Keratinocyte (primary cell): Measurements from ENCODE around the gene TIAL1. TPM values are rescaled to one million over a fixed set of nuclear protein-coding genes. Genes with fewer than 3 reads are reported as not detected.

Experiments used
- DNase-seq: peaks from one replicate; pipeline ENCODE4 v3.0.0-alpha.2; 2011; ENCODE audit warnings: low read depth, missing footprints, low spot score
- FAIRE-seq: peaks from 2 replicates; lab custom pipeline; 2011; peaks lifted over from hg19 to GRCh38; lab: Jason Lieb, UNC
- H2AFZ ChIP-seq: 2 replicates; pipeline ENCODE4 v1.6.0; 2012; ENCODE audit warnings: low read length, control low read depth, inconsistent platforms; ENCODE audit not compliant: control insufficient read depth
- H3K27ac ChIP-seq: 2 replicates; pipeline ENCODE4 v1.5.1; 2011; ENCODE audit warnings: low read length; ENCODE audit not compliant: control insufficient read depth, insufficient read depth
- H3K27me3 ChIP-seq: 3 replicates; pipeline ENCODE4 v1.6.0; 2011; ENCODE audit warnings: low read length; ENCODE audit not compliant: control insufficient read depth, insufficient read depth; ENCODE audit errors: extremely low read depth
- H3K36me3 ChIP-seq, 2 experiments: 2 replicates in 1 of 2; 3 replicates in 1 of 2; pipeline ENCODE4 v1.5.1; 2011; ENCODE audit warnings: low read length in 2 of 2, mild to moderate bottlenecking in 1 of 2; ENCODE audit not compliant: control insufficient read depth in 2 of 2, insufficient read depth in 2 of 2; ENCODE audit errors: extremely low read depth in 1 of 2
- H3K4me1 ChIP-seq: 3 replicates; pipeline ENCODE4 v1.5.1; 2011; ENCODE audit warnings: low read length; ENCODE audit not compliant: control insufficient read depth, insufficient read depth; ENCODE audit errors: extremely low read depth
- H3K4me2 ChIP-seq: 3 replicates; pipeline ENCODE4 v1.6.0; 2011; ENCODE audit warnings: low read depth, low read length; ENCODE audit not compliant: control insufficient read depth, insufficient read depth; ENCODE audit errors: extremely low read depth
- H3K4me3 ChIP-seq, 3 experiments: fragments of 200-600 bp in 1 of 3; sonication (generic) in 1 of 3; 2 replicates in 2 of 3; 3 replicates in 1 of 3; pipeline ENCODE4 v1.5.1; 2011 to 2016; ENCODE audit warnings: low read length in 3 of 3, mild to moderate bottlenecking in 3 of 3, control low read depth in 2 of 3, inconsistent platforms in 1 of 3, low read depth in 1 of 3, mixed read lengths in 1 of 3, mixed run types in 1 of 3, moderate library complexity in 1 of 3; ENCODE audit not compliant: control insufficient read depth in 2 of 3, insufficient read depth in 2 of 3; ENCODE audit errors: extremely low read depth in 1 of 3
- H3K79me2 ChIP-seq: 2 replicates; pipeline ENCODE4 v1.6.0; 2012; ENCODE audit warnings: low read length; ENCODE audit not compliant: control insufficient read depth, insufficient read depth
- H3K9ac ChIP-seq: 3 replicates; pipeline ENCODE4 v1.6.0; 2011; ENCODE audit warnings: low read length; ENCODE audit not compliant: control insufficient read depth, insufficient read depth; ENCODE audit errors: extremely low read depth
- H3K9me1 ChIP-seq: 3 replicates; pipeline ENCODE4 v1.6.0; 2011; ENCODE audit warnings: low read length; ENCODE audit not compliant: control insufficient read depth, insufficient read depth; ENCODE audit errors: extremely low read depth
- H3K9me3 ChIP-seq: 2 replicates; pipeline ENCODE4 v1.5.1; 2012; ENCODE audit warnings: low read depth, low read length; ENCODE audit not compliant: control insufficient read depth
- H4K20me1 ChIP-seq: 3 replicates; pipeline ENCODE4 v1.6.0; 2011; ENCODE audit warnings: low read length; ENCODE audit not compliant: control insufficient read depth, insufficient read depth; ENCODE audit errors: extremely low read depth
- EZH2 ChIP-seq: IDR thresholded peaks from one replicate; pipeline ENCODE4 v1.6.1; 2012; ENCODE audit warnings: inconsistent platforms, mild to moderate bottlenecking, low read length, moderate library complexity
- dilution Hi-C: fragments of 300-500 bp; cut with MboI; formaldehyde crosslinking; loops from one replicate; pipeline ENCODE4 v1.7.0; 2020; ENCODE audit warnings: low sequenced_read_pairs; ENCODE audit not compliant: extremely low pct_ligation_motif_present
- polyA plus RNA-seq, 5 experiments: library from polyadenylated mRNA; depleted of rRNA in 3 of 5; stranded (reverse) in 3 of 5; stranded (forward) in 1 of 5; unstranded in 1 of 5; fragments of >200 nt; gene quantifications; 1 replicate in 1 of 5; 2 replicates in 3 of 5; 3 replicates in 1 of 5; pipeline versions ENCODE4 v1.2.1 to v1.2.3, GENCODE V29; 2011 to 2012; ENCODE audit warnings: missing spikeins in 2 of 5, low read depth in 1 of 5, low replicate concordance in 1 of 5
- TF ChIP-seq, protein P1 (sequence below), 3 experiments: IDR thresholded peaks in 1 of 3; conservative IDR thresholded peaks in 1 of 3; optimal IDR thresholded peaks in 1 of 3; 2 replicates in 2 of 3; 3 replicates in 1 of 3; pipeline versions ENCODE3 to v1.5.1; 2011; ENCODE audit warnings: low read length in 3 of 3, mild to moderate bottlenecking in 3 of 3, moderate library complexity in 2 of 3, control low read depth in 1 of 3, inconsistent platforms in 1 of 3; ENCODE audit not compliant: insufficient read depth in 2 of 3; ENCODE audit errors: extremely low read depth in 1 of 3

Gene TIAL1
- polyA plus RNA-seq, 1 donor (not counting 4 experiments of a cell fraction or from before 2014, with no cell fraction given) = 117 TPM

GRCh38 chr10:119578355-119578754 lies 18.4 kb downstream of the TIAL1 start:
- Histone ChIP-seq H3K4me1 (peaks cover 4% of the 10 kb centered on the region), H3K4me3 (no peak overlapping the region), H3K9me3 (no peaks in the 10 kb centered on the region), H4K20me1 (no peaks in the 10 kb centered on the region), H2AFZ (no peak overlapping the region), H3K27ac (no peak overlapping the region), H3K9ac (no peak overlapping the region), H3K36me3 (peaks cover 19 to 21% of the 10 kb centered on the region in 2 experiments), H3K9me1 (no peaks in the 10 kb centered on the region), H3K27me3 (no peaks in the 10 kb centered on the region), H3K4me2 (no peak overlapping the region), H3K79me2 (peaks cover 14% of the 10 kb centered on the region)
- no peak for TF ChIP-seq EZH2
- TF ChIP-seq, protein P1, sequence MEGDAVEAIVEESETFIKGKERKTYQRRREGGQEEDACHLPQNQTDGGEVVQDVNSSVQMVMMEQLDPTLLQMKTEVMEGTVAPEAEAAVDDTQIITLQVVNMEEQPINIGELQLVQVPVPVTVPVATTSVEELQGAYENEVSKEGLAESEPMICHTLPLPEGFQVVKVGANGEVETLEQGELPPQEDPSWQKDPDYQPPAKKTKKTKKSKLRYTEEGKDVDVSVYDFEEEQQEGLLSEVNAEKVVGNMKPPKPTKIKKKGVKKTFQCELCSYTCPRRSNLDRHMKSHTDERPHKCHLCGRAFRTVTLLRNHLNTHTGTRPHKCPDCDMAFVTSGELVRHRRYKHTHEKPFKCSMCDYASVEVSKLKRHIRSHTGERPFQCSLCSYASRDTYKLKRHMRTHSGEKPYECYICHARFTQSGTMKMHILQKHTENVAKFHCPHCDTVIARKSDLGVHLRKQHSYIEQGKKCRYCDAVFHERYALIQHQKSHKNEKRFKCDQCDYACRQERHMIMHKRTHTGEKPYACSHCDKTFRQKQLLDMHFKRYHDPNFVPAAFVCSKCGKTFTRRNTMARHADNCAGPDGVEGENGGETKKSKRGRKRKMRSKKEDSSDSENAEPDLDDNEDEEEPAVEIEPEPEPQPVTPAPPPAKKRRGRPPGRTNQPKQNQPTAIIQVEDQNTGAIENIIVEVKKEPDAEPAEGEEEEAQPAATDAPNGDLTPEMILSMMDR (optimal IDR thresholded peaks at IDR 0.05 in 1 of 3, IDR thresholded peaks at IDR 0.05 in 1 of 3, conservative IDR thresholded peaks at IDR 0.05 in 1 of 3; ENCODE audit: extremely low read depth in 1 of 3, insufficient read depth in 2 of 3, low read length in 3 of 3) = no peak
- DNase-seq (no peak), FAIRE-seq (no peak)
- dilution Hi-C loops = no loop called here

DNA sequence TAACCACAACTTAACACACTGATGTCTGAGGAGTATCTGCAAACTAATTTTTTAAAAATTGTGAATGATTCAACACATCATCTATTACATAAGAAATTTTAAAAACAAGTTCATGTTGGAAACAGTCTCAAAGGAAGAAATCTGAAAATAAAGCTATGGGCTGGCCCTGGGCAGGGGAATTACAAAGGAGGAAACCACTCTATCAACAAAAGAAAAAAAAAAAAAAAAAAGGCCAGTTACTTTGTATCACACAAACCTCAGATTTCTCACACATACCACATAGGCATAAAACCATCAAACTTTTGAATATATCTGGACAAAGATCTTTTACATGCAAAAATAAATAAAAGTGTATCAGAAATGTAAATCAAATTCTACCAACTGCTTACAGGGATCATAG lies 20.8 kb downstream of the TIAL1 start:
- H2AFZ ChIP-seq = no peak overlapping the region
- dilution Hi-C loops = no loop called here
- no peaks in the 10 kb centered on the region for H3K9me3 ChIP-seq
- DNase-seq (no peak), FAIRE-seq (no peak)
- H3K9ac ChIP-seq = no peak overlapping the region
- no peaks in the 10 kb centered on the region for H3K27me3 ChIP-seq
- H3K9me1 ChIP-seq = no peaks in the 10 kb centered on the region
- H3K36me3 ChIP-seq = peaks cover 16% of the 10 kb centered on the region in 2 experiments
- no peaks in the 10 kb centered on the region for H3K79me2 ChIP-seq
- peaks cover 4% of the 10 kb centered on the region for H3K4me1 ChIP-seq
- no peak for TF ChIP-seq EZH2
- TF ChIP-seq, protein P1 (optimal IDR thresholded peaks at IDR 0.05 in 1 of 3, IDR thresholded peaks at IDR 0.05 in 1 of 3, conservative IDR thresholded peaks at IDR 0.05 in 1 of 3; ENCODE audit: extremely low read depth in 1 of 3, insufficient read depth in 2 of 3, low read length in 3 of 3) = no peak
- no peak overlapping the region for H3K4me2 ChIP-seq
- no peak overlapping the region for H3K27ac ChIP-seq
- no peaks in the 10 kb centered on the region for H4K20me1 ChIP-seq
- no peak overlapping the region for H3K4me3 ChIP-seq
